GM10266 (cell line): ENCODE measurements around the gene CTNNA3.

Source experiments
- DNase-seq: peaks from one replicate; pipeline ENCODE4 v3.0.0; 2012; ENCODE audit errors: extremely low spot score
- CTCF ChIP-seq: IDR thresholded peaks from 2 replicates; pipeline ENCODE4 v1.5.1; 2012; ENCODE audit warnings: mild to moderate bottlenecking, low read depth; ENCODE audit not compliant: control insufficient read depth, insufficient read depth; ENCODE audit errors: missing control alignments

The CTNNA3 gene

GRCh38 chr10:66244953-66245352 is 1451.0 kb downstream of the CTNNA3 start:
- TF ChIP-seq CTCF: no peak
- DNase-seq: no peak

GRCh38 chr10:66242885-66243284 is 1453.1 kb downstream of the CTNNA3 start:
- TF ChIP-seq CTCF: no peak
- DNase-seq: no peak

GRCh38 chr10:66239062-66239461 is 1456.9 kb downstream of the CTNNA3 start:
- TF ChIP-seq CTCF: no peak
- DNase-seq: no peak

GRCh38 chr10:66238343-66238742 is 1457.7 kb downstream of the CTNNA3 start:
- no peak for TF ChIP-seq CTCF

GRCh38 chr10:66234872-66235271 is 1461.1 kb downstream of the CTNNA3 start:
- DNase-seq: no peak
- no peak for TF ChIP-seq CTCF

More at GRCh38 chr10:66238343-66238742, 1457.7 kb downstream of the CTNNA3 start:
- no peak for DNase-seq

- no peak for DNase-seq
- TF ChIP-seq CTCF: no peak
Measured at GRCh38 chr10:66228887-66229286, 1467.1 kb downstream of the CTNNA3 start.

GRCh38 chr10:66223656-66224055 is 1472.3 kb downstream of the CTNNA3 start:
- no peak for DNase-seq
- no peak for TF ChIP-seq CTCF
